ENCODE results near the gene SUSD3. TPM values are rescaled to one million over a fixed set of nuclear protein-coding genes. Genes with fewer than 3 reads are reported as not detected.

SUSD3 gene
- total and polyA plus RNA-seq, 8 donors = 1.7 to 4.5 (median 2.6) TPM; not detected in 2

DNA sequence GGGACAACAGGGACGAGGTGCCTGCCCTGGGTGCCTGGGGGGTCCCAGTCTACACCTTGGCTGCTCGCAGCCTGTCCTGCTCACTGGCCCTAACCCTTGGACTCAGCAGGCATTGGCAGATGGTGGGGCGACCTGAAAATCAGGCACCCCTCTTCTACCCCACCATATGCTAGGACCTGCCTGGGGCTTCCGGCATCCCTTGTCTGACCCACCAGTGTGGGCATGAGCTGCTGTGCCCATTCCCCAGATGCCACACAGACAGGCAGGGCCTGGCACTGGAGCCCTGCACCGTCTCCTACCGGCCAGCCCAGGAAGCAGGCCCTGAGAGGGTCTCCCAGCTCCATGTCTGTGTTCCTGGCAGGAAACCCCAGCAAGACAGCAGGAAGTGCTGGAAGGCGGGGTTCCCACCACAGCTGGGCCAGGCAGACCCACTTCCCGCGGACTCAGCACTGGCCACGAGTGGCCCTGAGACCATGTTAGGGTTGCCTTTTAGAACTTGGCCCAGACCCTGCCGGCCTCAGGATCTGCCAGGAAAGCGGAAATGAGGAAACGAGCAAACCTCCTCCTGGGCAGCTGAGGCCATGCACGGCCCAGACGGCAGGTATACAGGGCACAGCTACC lies 72.5 kb downstream of the SUSD3 start:
- intact Hi-C loops (cut with DNase I; ENCODE audit: low total_unique reads) = no loop called here
- TF ChIP-seq POLR2A (IDR thresholded peaks at IDR 0.05) (no peak), EP300 (IDR thresholded peaks at IDR 0.05) (no peak), POLR2AphosphoS5 (IDR thresholded peaks at IDR 0.05) (peak in 1 of 3 donors; percentile 19)
- TF ChIP-seq, protein P1, sequence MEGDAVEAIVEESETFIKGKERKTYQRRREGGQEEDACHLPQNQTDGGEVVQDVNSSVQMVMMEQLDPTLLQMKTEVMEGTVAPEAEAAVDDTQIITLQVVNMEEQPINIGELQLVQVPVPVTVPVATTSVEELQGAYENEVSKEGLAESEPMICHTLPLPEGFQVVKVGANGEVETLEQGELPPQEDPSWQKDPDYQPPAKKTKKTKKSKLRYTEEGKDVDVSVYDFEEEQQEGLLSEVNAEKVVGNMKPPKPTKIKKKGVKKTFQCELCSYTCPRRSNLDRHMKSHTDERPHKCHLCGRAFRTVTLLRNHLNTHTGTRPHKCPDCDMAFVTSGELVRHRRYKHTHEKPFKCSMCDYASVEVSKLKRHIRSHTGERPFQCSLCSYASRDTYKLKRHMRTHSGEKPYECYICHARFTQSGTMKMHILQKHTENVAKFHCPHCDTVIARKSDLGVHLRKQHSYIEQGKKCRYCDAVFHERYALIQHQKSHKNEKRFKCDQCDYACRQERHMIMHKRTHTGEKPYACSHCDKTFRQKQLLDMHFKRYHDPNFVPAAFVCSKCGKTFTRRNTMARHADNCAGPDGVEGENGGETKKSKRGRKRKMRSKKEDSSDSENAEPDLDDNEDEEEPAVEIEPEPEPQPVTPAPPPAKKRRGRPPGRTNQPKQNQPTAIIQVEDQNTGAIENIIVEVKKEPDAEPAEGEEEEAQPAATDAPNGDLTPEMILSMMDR (IDR thresholded peaks at IDR 0.05) = no peak
- DNase-seq = peak in 1 of 2 donors; percentile 59
- peaks cover 0 to 6% (median 5%) of the 10 kb centered on the region in 4 donors for H3K36me3 ChIP-seq
- peak overlapping the region; percentile 3 to 99 (median 96) for H3K27ac ChIP-seq
- no peaks in the 10 kb centered on the region for H3K27me3 ChIP-seq
- H3K9me3 ChIP-seq = no peaks in the 10 kb centered on the region
- H3K4me3 ChIP-seq = peak overlapping the region in 2 of 4 donors; percentile 67 to 81
- WGBS, 5 donors = 42 to 73% (median 59%) methylated on average over 10 to 15 of the region's 15 CpGs
- peaks cover 78 to 94% (median 90%) of the 10 kb centered on the region in 4 donors for H3K4me1 ChIP-seq

DNA sequence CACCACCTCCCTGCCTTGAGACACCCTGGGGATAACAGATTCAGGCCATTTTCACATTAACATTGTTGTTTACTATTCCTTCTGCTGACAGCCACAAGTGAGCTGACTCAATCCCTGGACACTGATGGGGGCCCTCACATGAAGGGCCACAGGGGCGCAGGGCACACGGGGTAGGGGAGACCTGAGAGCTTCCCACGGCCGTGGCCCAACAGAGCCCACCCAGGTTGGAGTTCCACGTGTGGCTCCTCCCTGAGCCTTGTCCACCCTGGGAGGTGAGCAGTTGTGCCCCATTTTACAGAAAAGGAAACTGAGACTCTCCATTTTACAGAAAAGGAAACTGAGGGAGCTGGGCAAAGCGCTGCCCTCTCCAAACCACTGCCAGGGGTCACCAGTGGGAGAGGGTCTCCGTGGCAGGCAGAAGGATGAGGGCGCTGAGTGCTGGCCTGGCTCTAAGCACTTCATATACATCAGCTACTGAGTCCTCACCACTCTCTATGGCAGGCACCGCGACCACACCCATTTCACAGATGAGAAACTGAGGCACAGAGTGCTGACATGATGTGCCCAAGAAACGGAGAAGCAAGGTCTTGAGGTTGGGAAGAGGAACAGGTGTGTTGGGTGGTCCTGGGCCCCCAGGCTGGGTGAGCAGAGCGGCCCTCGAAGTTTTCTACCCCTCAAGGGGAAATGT lies 73.2 kb downstream of the SUSD3 start:
- intact Hi-C loops (cut with DNase I; ENCODE audit: low total_unique reads) = no loop called here
- H3K4me1 ChIP-seq = peaks cover 73 to 91% (median 89%) of the 10 kb centered on the region in 4 donors
- no peaks in the 10 kb centered on the region for H3K36me3 ChIP-seq
- TF ChIP-seq, protein P1 (IDR thresholded peaks at IDR 0.05) = no peak
- no peaks in the 10 kb centered on the region for H3K27me3 ChIP-seq
- H3K4me3 ChIP-seq = peak overlapping the region in 3 of 4 donors; percentile 67 to 88 (median 81)
- 86 to 92% (median 88%) methylated on average over 12 to 13 of the region's 13 CpGs for WGBS, 5 donors
- H3K27ac ChIP-seq = peak overlapping the region; percentile 32 to 99 (median 96)
- no peak for DNase-seq
- no peaks in the 10 kb centered on the region for H3K9me3 ChIP-seq

DNA sequence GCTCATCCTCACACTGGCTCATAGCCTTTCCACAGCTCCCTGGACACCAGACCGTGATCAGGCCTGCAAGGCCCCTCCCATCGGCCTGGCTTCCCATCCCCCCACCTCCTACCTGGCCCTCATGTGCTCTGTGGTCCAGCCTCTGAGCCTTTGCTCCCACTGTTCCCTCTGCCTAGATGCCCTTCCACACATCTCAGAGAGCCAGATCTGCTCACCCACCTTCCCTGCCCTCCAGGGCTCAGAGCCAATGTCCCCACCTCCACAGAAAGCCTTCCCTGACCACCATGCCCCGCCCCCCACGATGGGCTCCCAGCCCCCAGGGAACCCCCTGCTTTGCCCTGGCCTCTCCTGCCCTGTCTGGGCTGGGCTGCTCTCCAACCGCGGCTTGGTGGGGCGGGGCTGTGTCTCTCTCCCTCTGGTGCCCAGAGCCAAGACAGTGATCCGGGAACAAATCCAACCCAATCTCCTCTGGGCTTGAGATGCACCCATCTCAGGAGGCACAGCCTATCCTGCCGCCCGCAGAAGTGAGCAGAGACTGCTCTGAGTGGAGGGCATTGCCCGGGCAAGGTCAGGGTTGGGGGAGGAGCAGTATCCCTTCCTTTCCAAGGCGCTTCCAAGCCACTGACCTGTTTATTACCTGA lies 73.9 kb downstream of the SUSD3 start:
- TF ChIP-seq POLR2AphosphoS5 (IDR thresholded peaks at IDR 0.05) = no peak
- TF ChIP-seq POLR2A (IDR thresholded peaks at IDR 0.05) = no peak
- TF ChIP-seq, protein P1 (IDR thresholded peaks at IDR 0.05) = no peak
- no peak for TF ChIP-seq EP300 (IDR thresholded peaks at IDR 0.05)
- WGBS, 5 donors = 20 to 33% (median 29%) methylated on average over 9 to 12 of the region's 12 CpGs
- intact Hi-C loops (cut with DNase I; ENCODE audit: low total_unique reads) = no loop called here
- peak overlapping the region; percentile 32 to 99 (median 96) for H3K27ac ChIP-seq
- H3K4me1 ChIP-seq = peaks cover 66 to 85% (median 83%) of the 10 kb centered on the region in 4 donors
- peak overlapping the region; percentile 67 to 88 (median 82) for H3K4me3 ChIP-seq
- no peaks in the 10 kb centered on the region for H3K27me3 ChIP-seq
- peak; percentile 75 to 78 for DNase-seq
- no peaks in the 10 kb centered on the region for H3K9me3 ChIP-seq
- no peaks in the 10 kb centered on the region for H3K36me3 ChIP-seq

DNA sequence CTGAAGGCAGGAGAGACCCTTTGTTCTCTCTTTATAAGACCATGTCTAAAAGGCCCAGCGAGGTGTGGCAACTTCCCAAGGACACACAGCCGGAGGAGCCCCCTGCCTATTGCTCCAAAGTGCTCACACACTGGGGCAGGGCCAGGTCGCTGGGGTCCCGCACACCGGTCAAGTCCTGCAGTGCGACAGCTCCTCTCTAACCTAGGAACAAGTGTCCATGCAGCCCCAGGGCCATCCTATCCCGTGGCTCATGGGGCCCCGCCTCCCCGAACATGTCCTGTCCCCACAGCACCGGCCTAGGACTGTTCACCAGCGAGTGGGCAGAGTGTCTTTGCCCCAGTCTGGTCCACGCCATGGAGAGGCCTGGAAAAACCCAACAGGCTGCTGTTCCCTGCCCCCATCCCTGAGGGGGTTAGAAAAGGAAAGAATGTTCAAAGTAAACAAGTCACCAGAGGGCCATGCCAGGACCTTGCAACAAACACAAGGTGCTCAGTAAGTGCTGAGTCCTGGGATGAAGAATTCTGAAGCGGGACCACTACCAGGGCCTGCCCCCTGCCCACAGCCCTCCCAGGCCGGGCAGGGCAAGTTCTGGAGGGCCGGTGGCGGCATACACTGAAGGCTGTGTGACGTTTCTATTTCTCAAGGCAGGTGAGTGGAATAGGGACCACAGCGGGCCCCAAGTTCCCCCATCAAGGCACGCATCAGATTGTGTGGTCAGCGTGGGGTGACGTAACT lies 74.6 kb downstream of the SUSD3 start:
- 12 to 20% (median 14%) methylated on average over 13 to 21 of the region's 21 CpGs for WGBS, 5 donors
- peaks cover 59 to 78% (median 77%) of the 10 kb centered on the region in 4 donors for H3K4me1 ChIP-seq
- H3K27ac ChIP-seq = peak overlapping the region; percentile 96 to 99 (median 96)
- DNase-seq = peak in 1 of 2 donors; percentile 68
- intact Hi-C loops (cut with DNase I; ENCODE audit: low total_unique reads) = no loop called here
- no peaks in the 10 kb centered on the region for H3K27me3 ChIP-seq
- peak overlapping the region; percentile 67 to 88 (median 82) for H3K4me3 ChIP-seq
- TF ChIP-seq POLR2AphosphoS5 (IDR thresholded peaks at IDR 0.05) (no peak), EP300 (IDR thresholded peaks at IDR 0.05) (no peak), POLR2A (IDR thresholded peaks at IDR 0.05) (no peak)
- TF ChIP-seq, protein P1 (IDR thresholded peaks at IDR 0.05) = no peak
- no peaks in the 10 kb centered on the region for H3K9me3 ChIP-seq
- no peaks in the 10 kb centered on the region for H3K36me3 ChIP-seq
